Activated gamma-delta T cell treated with anti-CD3 and anti-CD28 coated beads, Interleukin-2, amount 50 U/mL, for 16 hours (primary cell): ENCODE data around the gene COA7.
A peak's percentile ranks its signal among the peaks of the same experiment; 100 is the strongest.

ENCODE experiments used
- DNase-seq: peaks from one replicate; pipeline ENCODE4 v3.0.0-alpha.2; 2020; ENCODE audit warnings: low read depth

The COA7 gene

DNA sequence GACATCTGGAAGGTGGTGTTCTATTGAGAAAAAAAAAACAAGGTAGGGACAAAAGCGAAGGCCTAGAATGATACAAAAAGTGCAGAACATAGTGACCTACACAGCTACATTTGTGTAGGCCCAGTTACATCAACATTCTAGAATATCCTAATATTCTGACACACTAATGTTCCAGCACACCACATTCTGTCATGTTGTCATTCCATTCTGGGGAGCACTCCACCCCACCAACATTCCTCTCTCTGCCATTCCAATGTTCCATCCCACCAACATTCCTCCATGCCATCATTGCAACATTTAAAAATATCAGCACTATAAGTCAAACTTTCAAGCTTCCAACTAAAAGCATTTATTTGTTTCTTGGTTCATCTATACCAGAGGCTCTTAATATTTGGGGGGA is 28.5 kb downstream of the COA7 start:
- DNase-seq = no peak

DNA sequence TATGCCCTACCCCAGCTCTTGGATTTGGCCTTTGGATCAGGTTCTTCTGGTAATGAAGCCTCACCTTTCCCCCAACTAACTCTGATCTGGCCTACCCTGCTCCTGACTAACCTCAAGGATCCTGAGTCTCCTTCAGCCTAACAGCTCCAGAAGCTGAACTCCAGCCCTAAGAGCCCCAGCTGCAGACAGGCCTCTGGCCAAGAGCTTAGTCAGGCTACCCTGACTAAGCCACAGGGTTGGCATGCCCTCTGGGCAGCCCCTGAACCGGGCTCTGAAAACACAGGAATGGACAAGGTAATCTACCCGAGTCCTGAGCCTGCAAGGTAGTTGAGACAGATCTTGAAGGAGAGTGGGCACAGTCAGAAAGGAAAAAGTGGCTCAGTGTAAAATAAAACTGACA is 29.4 kb downstream of the COA7 start:
- no peak for DNase-seq

DNA sequence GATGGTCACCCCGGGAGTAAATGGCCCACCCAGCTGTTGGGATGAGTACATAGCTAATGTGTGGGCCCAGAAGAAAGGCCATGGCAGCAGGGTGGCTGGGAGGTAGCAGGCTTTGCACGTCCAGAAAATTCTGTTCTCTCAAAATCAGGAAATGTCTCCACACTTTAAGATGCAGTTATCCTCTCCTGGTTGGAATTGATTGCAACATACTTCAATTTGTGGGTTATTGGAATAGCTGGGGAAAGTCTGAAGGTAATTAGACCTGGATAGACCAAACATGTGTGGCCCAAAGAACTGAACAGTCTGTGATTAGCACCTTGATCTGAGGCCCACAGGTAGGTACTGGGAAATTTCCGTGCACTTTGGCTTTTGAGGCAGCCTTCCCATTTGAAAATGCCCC is 30.2 kb downstream of the COA7 start:
- DNase-seq = no peak

DNA sequence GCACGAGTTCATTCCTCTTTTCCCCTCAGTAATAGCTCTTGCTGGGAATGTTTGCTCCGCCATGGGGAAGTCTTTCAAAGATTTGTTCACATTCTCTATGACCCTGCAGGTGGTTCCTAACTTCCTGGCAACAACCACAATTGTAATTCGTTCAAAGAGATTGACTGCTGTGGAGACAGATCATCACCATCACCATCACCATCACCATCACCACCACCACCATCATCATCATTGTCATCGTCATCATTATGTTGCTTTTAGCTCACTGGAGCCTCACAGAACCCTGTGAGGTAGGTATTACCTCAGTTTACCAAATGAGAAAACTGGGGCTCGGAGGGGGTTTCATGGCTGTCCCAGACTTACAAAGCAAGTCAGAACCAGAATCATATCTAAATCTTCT is 30.9 kb downstream of the COA7 start:
- DNase-seq = no peak

DNA sequence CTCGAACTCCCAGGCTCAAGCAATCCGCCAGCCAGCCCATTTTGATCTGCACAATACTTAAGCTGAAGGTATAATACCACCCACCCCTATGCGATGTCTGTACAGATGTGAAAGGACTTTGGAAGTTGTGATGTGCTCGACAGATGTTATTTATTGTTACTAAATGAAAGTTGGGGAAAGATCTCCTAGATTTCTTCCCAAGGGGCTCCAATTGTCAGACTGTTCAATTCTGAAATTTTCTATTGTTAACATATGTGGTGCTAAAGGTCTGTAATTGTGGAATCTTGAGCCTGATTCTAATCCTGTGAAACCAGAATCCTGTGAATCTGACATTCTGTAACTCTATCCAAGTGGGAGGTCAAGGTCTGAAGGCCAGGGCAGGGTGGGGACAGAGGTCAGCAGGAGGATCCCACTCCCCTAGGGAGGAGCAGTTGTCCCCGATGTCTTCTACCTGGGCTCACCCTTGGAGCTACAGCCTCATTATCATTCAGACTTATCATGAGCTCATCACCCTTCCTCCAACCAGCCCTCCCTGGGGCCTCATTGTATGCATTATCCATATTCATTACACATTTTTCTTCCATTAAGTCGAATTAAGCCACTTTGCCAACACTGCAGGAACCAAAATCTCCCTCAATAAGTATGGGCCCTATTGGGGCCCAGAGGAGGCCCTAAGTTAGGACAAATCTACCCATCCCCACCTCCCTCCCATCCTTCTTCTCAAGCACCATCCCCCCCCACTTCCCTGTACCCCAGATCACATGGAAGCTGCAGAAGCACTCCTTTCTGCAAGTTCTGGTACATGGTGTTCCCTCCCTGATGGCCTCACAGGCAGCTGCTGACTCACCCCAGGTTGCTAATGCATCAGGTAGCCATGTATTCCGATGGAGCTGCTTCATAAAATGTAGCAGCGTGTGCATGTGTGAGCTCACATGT is 32.9 kb downstream of the COA7 start:
- DNase-seq = no peak

DNA sequence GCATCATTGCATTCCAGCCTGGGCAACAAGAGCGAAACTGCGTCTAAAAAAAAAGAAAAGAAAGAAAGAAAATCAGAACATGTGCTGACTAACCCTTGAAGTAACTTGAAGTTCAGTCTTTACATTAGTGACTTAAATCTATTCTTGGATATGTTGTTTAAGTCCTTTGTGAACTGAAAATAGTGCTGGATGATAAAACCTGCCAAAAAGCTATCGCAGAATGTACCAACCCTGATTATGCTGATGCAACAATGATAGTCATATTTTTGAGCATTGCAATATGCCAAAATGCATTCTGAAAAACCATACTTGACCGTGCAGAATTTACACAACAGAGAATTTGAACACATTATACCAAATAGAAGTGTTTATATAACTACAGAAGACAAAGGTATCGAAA is 34.4 kb downstream of the COA7 start:
- no peak for DNase-seq

DNA sequence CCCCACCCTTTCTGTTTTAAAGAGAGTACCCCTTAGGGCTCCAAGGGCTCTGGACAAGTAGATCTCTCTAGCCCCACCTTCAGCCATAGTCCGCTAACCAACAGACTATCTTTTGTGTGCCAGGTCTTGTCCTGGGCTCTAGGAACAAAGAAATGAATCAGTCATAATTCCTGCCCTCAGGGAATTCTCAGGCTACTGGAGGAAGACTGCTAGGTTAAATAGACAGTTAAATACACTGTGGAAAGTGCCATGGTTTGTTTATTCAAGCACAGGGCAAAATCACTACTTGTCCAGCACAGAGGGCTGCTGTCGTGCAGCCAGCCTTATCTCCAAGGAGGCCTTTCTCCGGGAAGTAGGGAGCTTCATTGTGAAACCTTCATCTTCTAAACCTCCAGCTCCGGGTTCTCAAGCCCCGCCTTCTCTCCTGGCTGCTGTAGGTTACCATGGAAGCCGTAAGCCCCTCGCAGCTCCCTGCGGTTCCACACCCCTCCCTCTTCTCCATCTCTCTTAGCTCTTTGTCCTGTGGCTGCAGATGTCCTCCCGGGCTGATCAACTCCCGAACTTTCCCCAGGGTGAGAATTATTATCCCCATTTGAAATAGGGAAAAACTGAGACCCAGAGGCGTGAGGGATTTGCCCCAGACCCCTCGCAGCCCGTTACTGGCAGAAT is 35.4 kb downstream of the COA7 start:
- no peak for DNase-seq

DNA sequence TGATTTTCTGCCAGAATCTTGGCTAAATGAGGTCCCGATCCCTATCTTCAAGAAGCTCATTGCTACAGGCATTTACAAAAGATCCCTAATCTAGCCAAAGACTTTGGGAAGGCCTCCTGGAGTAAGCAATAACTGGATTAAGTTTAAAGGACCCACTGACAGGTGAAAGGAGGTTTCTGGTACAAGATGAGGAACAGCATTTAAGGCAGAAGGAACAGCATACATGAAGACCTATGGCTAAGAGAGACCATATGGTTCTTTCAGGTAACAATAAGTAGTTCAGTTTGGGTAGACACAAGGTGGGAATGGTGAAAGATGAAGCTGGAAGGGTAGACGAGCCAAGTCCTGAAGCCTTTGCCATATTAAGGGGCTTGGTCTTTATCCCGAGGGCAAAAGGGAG is 37.3 kb downstream of the COA7 start:
- DNase-seq = no peak

DNA sequence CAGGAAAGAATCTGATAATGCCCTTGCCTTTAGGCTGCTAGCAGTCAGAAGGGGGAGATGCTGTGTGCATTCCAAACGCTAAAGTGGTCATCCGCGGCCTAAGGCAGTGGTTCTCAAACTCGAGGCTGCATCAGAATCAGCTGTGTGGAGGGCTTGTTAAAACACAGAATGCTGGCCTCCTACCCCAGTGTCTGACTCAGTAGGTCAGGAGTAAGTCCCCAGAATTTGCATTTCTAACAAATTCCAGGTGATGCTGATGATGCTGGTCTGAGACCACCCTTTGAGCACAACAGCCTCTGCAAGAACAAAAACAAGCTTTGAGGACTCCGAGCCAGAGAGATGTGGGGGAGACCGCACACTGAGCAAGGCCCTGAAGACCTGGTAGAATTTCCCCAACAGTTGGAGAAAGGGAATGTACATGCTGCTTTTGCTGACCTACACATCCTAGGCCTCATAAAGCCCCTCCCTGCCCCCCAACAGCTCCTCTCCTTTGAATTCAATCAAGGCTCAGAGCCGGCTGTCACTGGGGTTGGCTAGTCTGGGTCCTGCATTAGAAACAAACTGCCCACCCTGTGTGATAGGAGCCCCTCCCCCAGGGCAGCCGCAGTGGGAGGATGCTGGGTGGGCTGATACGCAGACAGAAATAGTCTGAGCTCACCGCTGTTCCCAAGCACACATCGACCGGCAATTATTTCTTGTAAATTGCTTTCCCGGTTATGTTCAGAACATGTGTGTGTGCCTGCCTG is 38.1 kb downstream of the COA7 start:
- no peak for DNase-seq

DNA sequence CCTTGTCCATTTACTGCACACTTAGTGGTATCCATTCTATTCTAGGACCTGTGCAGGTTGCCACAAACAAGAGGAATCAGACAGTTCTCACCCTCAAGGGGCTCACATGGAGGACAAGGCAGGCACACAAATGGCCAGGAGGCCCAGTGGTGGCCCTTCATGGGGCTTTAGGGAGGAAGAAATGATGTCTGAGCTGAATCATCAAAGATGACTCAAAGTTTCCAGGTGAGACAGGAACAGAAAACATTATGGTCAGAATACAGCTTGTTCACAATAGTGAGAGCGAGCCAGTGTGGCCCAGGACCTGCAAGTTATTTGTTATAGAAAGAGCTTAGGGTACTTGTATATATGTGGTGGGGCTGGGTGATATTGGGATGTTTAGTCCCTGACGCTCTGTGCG is 38.8 kb downstream of the COA7 start:
- no peak for DNase-seq

DNA sequence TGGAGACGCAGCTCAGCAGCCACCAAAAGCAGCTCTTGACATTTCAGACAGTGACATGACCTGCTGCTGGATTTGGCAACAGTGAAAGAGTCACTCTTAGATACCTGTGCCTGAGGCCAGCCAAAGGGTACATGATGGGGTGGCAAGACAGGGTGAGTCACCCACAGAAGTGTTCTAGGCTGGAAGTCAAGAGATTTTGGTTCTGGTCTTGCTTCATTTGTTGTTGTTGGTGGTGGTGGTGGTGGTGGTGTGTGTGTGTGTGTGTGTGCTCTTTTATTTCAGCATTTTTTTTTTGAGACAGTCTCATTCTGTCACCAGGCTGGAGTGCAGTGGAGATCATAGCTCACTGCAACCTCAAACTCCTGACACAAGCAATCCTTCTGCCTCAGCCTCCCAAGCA is 39.4 kb downstream of the COA7 start:
- DNase-seq = no peak

DNA sequence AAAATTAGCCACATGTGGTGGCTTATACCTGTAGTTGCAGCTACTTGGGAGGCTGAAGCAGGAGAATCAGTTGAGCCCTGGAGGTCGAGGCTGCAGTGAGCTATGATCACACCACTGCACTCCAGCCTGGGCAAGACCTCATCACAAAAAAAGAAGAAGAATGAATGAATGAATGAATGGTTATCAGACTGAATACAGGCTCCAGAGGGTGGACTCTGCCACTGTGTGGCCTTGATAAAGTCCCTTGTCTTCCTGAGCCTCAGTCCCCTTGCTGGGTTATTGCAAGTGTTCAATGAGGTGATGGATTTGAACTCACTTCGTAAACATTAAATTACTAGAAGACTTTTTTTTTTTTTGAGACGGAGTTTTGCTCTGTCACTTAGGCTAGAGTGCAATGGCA is 40.4 kb downstream of the COA7 start:
- DNase-seq = no peak

DNA sequence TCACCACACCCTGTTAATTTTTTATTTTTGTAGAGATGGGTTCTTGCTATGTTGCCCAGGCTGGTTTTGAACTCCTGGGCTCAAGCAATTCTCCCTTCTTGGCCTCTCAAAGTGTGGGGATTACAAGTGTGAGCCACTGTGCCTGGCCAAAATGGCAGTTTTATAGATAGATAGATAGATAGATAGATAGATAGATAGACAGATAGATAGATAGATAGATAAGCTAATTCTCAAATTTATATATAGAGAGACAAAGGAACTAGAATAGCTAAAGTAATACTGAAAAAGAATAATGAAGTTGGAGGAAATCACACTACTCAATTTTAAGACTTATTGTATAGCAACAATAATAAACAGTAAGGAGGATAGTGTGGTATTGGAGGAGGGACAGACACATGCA is 44.1 kb downstream of the COA7 start:
- DNase-seq = no peak

DNA sequence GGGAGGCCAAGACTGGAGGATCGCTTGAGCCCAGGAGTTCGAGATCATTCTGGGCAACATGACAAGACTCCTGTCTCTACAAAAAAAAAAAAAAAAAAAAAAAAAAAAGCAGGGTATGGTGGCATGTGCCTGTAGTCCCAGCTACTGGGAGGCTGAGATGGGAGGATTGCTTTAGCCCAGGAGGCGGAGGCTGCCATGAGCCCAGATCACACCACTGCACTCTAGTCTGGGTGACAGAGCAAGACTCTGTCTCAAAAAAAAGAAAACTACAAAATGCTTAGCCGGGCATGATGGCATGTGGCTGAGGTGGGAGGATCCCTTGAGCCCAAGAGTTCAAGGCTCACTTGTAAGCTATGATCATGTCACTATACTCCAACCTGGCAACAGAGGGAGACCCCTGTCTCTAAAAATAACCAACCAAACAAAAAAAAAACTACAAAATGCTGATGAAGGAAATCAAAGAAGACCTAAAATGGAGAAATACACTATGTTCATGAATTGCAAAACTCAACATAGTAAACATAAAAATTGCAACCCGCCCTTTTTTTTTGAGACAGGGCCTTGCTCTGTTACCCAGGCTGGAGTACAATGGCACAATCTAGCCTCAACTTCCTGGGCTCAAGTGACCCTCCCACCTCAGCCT is 44.8 kb downstream of the COA7 start:
- no peak for DNase-seq

DNA sequence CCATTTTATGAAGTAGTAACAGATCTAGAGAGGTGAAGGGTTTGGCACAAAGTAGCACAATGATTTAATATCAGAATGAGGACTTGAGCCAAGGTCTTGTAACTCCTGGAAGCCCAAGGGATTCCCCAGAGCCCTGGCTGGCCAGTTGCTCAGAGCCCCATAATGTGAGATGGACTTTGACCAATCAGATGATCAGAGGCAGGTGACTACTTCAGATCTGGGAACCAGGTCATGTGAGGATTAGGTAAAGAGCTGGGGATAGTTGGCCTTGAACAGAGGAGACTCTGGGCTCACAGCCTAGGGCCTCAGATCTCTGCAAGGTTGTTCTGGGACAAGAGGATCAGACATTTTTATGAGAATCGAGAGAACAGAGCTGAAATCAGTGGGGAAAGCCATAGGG is 46.2 kb downstream of the COA7 start:
- DNase-seq = no peak

DNA sequence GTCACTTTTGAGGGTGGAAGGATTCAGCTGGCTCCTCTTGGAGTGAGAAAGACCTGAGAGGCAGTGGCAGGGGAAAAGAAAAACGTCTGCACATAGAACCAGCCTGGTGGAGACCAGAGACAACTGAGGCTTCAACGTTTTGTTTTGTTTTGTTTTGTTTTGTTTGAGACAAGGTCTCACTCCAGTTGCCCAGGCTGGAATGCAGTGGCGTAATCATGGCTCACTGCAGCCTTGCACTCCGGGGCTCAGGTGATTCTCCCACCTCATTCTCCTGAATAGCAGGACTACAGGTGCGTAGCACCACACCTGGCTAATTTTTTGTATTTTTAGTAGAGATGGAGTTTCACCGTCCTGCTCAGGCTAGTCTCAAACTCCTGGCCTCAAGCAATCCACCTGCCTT is 52.9 kb downstream of the COA7 start:
- DNase-seq = no peak

DNA sequence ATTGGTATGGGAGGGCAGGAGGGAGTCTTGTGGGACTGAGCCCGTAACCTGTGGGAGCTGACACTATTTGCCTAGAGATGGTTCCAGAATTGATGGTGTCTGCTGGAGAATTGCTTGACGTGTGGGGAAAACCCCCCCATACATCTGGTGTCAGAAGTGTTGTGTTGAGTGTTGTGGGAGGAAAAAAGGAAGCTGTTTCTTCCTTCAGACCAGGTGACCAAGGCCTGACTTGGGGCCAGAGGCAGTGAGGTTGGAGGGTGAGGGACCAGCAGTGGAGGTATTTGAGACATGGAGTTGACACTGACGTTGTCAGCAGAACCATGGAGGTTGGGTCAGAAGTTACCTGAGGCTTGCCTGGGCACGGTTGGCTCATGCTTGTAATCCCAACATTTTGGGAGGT is 56.8 kb downstream of the COA7 start:
- DNase-seq = no peak

DNA sequence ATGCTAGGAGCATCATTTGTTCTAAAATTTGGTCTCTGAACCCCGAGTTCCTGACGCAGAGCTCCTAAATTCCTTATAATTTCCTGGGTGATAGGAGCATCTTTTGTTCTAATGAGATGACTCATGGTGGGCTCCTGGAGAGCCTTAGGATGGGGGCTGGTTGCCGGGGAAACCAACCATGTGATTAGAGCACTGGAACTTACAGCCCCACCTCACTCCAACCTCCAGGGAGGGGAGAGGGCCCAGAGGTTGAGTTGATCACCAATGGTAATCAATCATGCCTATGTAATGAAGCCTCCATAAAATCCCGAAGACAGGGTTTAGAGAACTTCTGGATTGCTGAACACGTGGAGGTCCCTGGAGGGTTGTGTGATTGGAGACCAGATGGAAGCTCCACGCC is 57.5 kb downstream of the COA7 start:
- DNase-seq = no peak

DNA sequence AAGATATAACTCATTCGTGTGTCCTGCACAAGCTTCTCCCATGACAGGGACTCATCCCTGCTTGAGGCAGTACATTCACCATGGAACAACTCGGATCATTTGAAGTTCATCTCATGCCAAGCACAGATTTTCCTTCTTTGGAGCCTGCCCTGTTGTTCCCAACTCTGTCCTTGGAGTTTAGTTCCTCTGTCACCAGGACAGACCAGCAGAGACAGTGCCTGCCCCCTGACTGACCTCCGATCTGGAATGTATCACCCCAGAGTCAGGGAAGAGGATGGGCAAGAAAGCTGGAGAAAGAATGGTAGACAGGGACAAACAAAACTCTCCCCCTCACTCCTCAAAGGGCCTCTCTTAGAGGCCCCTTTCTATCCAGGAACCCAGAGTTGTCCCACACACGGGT is 60.2 kb downstream of the COA7 start:
- DNase-seq = no peak

DNA sequence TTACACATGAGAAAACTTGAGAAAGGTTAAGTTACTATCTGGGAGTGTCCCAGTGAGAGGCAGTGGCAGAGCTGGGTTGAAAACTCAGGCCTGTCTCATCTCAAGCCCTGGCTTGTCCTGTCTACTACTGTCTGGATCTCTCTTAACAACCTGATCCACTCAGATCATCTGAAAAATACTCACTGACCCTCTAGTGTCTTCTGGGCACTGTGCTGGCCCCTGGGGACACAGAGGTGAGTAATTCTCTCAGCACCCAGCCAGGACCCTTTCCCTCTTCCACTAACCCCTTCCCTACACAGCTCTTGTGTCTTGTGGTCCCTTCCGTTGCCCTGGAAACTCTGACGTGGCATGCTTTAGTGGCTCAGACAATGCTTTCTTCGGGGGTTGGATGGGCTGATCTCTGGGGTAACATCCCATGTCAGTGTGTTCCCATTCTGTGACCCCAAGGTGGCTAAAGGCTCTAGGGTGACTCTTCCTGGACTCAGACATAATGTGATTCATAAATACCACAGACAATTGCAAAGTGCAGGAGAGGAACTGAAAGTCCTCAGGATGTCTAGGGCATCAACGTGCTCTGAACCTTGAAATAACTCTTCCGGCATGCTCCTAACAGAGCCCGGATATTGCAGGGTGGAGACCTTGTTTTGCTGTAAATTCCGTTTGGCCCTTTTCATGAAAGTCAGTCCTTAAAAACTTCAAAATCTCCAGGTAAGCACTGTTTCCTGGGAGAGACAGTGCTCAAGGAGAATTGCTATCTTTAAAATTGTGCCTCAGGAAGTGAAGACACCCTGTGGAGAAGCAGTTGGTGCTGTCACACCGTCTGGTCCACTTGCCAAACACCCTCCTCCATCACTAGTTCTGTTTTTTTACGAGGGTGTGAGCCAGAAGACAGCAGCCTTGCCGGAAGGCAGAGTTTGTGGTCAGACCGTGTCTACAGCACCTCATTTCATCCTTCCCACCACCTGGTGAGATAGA is 61.1 kb downstream of the COA7 start:
- DNase-seq = peak; percentile 42
